ENCODE results near the gene GAST.
"Not testable (repeated sequence)": the region's sequence is repeated elsewhere in the genome, so short reads cannot be mapped to it uniquely, and the experiment has no call there.

Gene GAST

DNA sequence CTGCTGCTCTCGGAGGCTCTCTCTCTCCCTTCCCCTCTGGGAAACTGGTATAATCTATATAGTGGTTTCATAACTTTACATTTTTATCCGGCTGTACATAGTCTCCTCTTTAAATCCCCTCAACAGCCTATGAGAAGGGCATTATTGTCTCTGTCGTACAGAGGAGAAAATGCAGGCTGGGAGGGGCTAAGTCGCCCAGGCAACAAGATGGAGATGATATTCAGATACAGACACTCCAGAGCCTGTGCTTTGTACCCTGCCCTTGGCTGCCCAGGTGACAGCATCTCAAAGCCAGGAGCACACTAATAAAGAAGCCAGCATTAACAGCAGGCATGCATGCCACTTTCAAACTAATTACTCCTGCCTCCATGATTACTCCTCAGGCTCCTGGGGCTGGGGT, 28.1 kb upstream of the GAST start:
- no peak for DNase-seq

DNA sequence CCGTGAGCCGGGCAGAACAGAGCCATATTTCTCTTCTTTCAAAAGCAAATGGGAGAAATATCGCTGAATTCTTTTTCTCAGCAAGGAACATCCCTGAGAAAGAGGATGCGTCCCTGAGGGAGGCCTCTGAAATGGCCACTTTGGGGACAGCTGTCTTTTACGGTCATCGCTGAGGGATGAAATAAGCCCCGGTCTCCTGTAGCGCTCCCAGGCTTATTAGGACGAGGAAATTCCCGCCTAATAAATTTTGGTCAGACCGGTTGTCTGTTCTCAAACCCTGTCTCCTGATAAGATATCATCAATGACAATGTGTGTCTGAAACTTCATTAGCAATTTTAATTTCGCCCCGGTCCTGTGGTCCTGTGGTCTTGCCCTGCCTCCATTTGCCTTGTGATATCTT, 26.4 kb upstream of the GAST start:
- not testable (repeated sequence) for DNase-seq

DNA sequence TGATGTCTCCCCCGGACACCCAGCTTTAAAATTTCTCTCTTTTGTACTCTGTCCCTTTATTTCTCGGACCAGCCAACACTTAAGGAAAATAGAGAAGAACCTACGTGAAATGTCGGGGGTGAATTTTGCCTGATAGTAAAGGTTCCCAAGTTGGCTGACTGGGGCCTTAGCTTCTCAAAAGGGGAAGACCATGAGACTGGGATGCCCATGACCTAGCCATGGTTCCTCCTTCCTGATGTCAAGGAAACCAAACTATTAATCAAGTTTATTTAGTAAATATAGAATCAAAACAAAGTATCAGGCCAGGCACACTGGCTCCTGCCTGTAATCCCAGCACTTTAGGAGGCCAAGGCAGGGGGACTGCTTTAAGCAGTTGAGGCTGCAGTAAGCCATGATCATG, 25.9 kb upstream of the GAST start:
- no peak for DNase-seq

DNA sequence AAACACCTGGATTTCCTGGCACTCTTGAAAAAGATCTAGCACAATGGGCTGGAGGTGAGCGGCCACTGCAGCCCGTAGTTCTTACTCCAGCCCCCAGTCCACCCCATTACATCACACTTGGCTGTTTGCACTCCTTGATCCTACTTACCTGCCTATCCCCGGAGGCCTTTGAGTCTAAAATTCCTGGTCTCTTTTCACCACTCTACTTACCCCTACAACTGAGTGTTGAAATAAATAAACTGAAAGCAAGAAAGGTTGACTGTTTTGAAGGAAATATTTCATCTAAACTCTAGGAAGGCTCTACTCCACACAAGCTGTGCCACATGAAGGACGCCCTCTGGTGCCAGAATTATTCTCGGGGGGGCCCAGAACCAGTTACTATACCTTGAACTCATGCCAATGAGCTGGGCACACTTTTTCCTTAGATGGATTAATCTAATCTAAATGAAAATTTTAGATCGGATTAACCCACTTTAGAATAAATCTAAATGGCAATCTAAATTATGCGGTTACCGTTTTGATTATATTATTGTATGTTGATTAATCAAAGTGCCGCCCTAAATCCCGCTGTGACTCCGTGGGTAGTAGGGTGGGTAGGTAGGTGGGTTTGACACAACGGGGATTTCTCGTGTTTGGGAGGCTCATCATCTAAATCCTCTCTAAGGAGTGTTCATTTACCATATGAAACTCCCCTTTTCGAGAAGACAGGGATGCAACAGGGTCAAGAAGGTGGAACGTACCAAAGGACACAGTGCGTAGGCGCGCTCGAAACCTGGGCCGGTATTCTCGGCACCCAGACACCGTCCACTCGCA, 24.1 kb upstream of the GAST start:
- peak; percentile 59 for DNase-seq

DNA sequence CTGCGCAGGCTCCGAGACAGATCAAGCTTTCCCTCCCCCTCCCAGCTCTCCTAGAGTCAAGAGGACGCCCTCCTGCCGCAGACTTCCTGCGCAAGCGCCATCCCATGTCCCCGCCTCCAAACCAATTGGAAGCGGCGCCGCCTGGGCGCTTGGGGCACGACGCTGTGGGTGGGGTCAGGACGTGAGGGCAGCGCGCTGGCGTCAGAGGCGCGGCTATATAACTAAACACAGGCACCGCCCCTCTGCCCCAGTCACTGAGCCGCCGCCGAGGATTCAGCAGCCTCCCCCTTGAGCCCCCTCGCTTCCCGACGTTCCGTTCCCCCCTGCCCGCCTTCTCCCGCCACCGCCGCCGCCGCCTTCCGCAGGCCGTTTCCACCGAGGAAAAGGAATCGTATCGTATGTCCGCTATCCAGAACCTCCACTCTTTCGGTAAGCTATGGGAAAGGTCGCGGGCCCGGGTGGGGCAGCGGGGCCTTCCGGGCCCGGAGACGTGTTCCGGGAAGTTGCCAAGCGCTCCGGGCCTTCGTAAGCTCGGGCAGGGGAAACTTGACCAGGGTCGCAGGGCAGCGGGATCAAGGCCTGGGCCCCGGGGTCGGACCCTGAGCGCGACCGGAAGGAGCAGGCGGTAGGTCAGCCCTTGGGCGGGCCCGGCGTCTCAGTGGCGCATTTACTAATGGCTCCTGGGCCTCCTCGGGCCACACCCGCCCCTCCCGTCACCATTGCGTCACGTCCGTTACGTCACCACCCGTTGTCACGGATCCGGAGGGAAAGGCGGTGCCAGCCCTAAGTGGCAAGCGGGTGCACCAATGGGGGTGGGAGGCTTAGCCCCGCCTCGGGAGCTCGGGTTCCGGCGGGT, 23.3 kb upstream of the GAST start, which contains the start of gene EIF1:
TSS of gene EIF1 (plus strand) at position 245 of the 856 bp plus-strand sequence. CDS start at position 399, 154 bp downstream.
- peak; percentile 99 for DNase-seq

DNA sequence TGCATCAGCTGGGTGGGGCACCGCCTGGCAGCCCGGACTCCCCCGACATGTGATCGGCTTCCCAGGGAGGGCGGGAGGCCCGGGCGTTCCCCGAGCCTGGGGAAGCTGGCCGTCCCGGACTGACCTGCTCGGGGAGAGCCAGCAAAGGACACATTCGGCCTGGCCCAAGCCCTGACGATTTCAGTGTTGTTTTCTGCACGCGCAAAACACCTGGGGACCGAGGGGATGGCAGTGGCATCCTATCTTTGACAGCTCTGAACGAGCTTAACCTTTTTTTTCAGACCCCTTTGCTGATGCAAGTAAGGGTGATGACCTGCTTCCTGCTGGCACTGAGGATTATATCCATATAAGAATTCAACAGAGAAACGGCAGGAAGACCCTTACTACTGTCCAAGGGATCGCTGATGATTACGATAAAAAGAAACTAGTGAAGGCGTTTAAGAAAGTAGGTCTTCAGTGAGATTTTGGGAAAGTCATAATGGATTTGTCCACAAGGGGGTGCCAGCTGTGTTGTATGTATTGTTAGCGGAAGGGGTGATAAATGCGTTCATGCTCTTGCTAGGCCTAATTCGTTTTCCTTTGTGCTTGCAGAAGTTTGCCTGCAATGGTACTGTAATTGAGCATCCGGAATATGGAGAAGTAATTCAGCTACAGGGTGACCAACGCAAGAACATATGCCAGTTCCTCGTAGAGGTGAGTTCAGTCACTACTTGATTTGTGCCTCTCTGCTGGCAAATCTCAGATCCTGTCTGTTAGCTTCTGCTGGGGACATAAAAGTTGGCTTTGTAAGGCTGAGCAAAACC, 22.4 kb upstream of the GAST start:
- DNase-seq, result no peak

DNA sequence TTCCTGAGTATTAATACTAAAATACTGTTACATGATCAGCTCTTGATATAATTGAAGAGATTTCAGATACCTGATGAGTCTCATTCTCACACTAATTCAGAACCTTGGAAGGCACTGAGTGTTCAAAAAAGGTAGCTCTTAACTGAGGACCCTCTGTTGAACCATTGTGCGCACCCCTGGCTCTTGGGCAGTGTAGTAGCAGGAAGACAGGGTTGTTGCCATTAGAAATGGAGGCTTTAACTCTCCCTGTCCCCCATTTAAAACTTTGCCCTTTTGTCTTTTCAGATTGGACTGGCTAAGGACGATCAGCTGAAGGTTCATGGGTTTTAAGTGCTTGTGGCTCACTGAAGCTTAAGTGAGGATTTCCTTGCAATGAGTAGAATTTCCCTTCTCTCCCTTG, 21.6 kb upstream of the GAST start:
- DNase-seq, result no peak

DNA sequence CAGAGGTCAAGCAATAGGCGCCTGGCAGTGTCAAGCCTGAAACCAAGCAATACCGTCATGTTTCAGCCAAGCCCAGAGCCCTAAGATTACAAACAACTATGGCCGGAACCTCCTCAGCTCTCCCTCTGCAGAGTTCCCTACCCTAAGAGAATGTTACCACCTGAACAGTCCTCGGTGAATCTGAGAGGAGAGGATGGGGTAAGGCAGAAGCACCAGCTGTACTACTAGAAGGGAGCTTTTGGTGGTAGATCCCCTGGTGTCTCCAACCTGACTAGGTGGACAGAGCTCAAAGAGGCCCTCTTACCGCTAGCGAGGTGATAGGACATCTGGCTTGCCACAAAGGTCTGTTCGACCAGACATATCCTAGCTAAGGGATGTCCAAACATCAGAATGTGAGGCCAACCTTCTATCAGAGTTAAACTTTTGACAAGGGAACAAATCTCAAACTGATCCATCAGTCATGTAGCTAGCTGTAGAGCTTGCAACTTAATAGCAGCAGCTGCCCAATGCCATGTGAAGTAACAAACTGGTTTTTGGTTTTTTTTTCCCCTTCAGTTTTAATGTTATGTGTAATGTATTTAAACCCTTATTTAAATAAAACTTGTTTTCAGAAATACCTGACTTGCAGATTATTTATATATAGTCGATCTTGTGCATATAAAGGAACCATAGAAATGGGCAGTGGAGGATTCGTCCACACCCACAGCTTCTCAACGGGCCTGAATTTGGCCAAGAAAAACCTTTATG, 20.9 kb upstream of the GAST start:
- no peak for DNase-seq

DNA sequence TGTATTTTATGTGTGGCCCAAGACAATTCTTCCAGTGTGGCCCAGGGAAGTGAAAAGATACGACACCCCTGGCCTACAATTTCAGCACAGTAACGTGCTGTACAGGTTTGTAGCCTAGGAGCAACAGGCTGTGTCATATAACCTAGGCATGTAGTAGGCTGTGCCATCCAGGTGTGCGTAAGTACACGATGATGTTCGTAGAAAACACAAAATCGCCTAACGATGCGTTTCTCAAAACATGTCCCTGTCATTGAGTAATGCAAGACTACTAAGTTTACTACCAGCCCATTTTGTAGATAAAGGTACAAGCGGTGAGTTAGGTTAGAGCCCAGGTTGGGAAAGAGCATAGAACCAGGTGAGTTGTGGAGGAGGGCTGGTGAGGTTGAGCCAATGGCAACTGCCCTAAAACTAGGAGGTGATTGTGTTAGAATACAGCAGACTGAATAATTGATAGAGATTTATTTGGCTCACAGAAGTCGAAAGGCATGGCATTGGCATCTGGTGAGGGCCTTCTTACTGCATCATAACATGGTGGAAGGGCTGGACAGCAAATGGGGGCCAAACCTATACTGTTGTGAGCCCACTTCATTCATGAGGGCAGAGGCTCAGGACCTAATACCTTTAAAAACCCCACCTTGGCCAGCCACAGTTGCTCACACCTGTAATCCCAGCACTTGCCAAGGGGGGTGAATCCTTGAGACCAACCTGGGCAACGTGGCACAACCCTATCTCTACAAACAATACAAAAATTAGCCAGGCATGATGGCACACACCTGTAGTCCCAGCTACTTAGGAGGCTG, 19.2 kb upstream of the GAST start:
- no peak for DNase-seq

DNA sequence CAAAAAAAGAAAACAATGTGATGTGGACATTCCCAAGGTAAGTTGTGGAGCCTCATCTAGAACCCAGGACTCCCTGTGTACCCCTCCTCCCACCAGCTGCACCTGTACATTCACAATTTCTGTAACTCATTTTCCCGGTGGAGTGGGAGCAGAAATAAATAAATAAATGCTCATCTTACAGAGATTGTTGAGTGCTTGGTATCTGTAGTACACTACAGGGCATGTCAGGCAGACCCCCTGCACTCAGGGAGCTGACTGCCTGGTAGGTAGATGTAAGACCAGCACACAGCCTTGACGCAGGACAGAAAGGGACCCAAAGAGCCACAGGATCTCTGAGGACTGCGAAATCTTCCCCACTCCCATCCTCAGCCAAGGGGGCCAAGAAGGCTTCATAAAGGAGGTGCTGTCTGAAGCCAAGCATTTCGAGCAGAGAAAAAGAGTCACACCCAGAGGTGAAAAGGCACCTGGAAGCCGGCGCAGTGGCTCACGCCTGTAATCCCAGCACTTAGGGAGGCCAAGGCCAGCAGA, 16.9 kb upstream of the GAST start:
- DNase-seq, result no peak

DNA sequence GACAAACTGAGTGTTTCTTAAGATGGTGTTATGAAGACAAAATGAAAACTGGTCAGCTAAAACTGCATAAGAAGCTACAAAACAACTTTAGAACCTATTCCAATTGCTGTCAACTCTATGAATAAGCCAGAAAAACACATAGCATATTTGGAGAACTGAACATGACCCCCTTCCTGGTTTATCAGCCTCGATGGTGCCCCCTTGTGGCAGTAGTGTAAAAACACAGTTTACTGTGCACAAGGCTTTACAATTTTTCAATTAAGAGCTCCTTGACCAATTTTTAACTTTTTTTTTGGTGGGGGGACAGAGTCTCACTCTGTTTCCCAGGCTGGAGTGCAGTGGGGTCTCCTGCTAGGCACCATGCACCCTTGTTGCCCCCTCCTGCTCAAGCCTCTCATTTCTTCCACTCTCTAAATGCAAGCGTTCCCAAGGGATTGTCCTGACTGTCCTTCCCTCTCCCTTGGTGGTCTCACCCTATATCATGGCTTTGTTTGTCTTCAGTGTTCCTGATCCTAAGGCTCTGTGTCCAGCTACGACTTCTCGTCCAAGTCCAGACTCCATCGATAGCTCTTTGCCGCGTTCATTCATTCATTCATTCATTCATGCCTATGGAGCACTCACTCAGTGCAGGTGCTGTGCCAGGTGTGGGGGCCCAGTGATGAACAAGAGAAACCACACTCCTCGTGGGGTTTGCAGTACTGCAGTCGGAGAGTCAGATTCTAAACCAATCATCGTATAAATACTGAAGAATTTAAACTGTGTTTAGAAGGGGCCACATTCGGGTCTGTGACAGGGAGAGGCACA, 16.0 kb upstream of the GAST start:
- DNase-seq, result peak; percentile 52

DNA sequence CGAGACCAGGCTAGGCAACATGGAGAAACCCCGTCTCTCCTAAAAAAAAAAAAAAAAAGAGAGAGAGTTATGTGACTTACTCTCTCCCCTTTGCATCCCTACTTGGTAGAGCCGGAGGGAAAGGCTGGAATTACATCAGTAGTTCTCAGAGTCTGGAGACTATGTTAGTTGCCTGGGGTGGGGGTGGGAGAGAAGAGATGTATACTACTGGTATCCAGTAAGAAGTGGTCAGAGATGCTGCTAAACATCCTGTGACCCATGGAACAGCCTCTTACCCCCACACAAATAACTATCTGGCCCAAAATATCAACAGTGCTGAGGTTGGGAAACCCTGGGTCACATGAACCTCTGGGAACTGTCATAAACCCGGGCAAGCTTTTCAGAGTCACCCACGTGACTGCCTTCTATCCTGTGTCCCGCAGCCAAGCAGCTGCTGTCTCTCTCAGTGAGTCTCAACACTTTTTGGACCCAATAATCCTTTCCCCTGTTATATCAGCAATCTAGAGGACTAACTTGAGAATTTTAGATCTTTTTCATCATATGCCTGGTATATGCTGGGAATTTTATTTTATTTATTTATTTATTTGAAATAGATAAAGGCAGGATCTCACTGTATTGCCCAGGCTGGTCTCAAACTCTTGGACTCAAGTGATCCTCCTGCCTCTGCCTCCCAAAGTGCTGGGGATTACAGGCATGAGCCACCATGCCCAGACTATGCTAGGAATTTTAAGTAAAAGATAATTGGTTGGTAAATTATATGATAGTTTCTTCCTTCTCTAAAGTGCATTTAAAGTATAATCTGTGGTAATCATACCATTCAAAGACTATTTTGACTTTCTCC, 14.8 kb upstream of the GAST start:
- DNase-seq, result no peak

DNA sequence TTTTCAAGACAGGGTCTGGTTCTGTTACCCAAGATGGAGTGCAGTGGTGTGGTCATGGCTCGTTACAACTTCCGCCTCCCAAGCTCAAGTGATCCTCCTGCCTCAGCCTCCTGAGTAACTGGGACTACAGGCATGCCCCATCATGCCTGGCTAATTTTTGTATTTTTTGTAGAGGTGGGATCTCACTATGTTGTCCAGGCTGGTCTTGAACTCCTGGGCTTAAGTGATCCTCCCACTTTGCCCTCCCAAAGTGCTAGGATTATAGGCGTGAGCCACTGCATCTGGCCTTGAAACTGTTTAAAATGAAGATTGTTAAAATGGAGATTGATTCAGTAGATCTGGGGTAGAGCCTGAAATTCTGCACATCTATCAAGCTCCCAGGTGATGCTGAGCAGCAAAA, 11.3 kb upstream of the GAST start:
- not testable (repeated sequence) for DNase-seq

DNA sequence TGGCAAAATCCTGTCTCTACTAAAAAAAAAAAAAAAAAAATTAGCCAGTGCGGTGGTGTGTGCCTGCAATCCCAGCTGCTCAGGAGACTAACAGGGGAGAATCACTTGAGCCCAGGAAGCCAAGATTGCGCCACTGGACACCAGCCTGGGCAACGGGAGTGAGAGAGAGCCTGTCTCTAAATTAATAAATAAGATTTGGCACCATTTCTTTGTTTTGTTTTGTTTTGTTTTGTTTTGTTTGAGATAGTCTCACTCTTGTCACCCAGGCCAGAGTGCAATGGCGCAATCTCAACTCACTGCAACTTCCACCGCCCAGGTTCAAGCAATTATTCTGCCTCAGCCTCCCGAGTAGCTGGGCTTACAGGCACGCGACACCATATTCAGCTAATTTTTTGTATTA, 9.4 kb upstream of the GAST start:
- DNase-seq, result no peak

DNA sequence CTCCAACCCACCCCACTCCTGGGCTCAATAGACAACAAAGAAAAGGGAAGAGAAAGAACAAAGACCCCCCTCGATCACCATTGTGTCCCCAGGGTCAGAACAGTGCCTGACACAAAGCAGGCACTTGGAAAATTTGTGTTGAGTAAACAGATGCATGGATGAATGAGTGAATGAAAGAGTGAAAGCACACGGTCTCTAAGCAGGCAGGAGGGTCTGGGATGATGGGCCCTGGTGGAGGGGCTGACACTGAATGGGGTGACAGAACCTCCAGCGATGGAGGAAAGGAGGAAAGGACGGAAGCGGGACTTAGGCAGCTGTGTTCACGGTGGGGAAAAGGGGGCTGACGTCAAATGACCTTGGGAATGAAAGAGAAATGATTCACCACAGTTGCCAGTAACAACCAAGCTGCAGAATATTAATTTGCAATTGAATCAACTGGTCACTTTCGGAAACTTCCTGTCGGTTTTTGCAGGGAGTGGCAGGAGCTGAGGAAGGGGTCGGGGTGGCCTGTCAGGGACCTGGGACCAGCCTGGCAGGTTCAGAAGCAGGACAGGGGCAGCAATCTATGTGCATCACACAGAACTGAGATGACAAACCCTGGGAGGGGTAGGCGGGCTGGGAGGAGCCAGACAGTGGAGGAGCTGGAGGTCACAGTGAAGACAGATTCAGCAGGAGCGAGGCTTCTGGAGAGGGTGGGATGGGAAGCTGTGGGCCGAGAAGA, 6.7 kb upstream of the GAST start:
- no peak for DNase-seq

DNA sequence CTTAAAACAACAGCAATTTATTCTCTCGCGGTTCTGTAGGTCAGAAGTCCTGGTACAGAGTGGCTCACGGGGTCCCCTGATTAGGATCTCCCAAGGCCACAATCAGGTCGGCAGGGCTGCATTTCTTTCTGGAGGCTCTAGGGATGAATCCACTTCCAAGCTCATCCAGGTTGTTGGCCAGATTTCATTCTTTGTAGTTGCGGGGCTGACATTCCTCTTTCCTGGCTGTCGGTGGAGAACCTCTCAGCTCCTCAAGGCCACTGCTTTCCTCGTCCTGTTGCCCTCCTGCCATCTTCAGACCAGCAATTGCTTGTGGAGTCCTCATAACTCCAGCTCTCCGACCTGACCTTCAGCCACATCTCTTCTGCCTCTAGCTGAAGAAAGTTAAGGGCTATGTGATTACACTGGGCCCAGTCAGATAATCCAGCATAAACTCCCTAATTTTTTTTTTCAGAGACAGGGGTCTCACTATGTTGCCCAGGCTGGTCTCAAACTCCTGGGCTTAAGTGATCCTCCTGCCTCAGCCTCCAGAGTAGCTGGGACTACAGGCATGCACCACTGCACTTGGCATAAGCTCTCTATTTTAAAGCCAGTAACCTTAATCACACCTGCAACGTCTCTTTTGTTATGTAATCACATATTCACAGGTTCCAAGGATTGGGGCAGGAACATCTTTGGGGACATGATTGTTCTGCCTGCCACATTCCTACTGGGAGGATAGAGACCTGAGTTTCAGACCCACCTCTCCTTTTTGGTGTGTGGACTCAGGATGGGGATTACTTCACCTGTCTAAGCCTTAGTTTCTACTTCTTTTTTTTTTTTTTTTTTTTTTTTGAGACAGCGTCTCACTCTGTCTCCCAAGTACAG, 4.1 kb upstream of the GAST start:
- no peak for DNase-seq

DNA sequence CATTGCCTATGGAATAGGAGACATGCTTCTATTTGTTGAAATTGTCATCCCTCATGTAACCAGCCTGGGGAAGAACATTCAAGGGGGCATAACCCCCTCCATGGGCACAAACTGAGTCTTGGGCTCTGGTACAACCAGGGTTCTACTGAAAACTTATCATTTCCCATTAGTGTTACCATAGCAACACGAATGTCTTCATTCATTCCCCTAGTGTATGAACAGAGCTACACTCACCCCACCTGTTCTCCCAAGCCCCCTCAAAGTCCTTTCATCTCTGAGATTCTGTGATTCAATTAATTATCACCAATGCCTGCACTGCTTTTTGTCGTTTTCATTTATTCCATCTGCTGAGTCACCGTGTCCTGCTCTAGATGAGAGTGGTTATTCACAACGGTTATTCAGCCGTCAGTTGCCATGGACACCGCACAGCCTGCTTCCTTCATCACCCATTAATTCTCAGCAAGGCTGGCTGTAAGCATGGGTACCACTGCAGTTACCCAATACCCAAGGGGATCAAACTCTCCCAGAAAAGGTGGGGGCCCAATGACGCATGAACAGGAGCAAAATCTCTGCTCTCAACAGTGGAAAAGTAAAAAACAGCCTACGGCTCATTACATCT, 1.6 kb upstream of the GAST start:
- no peak for DNase-seq

Data from NK-92 treated with Interleukin-12 subunit alpha and Interleukin-12 subunit beta, amount 100 ng/mL, for 24 hours (cell line).